HG03575 (cell line): ENCODE measurements around the gene C22orf31.

Source experiments
- ATAC-seq: cut with Tn5 transposase; IDR thresholded peaks from one replicate; pipeline ENCODE4 v1.9.1; 2021; ENCODE audit not compliant: unreplicated experiment, insufficient number of reproducible peaks, low FRiP score; ENCODE audit errors: extremely low read depth

The C22orf31 gene

DNA sequence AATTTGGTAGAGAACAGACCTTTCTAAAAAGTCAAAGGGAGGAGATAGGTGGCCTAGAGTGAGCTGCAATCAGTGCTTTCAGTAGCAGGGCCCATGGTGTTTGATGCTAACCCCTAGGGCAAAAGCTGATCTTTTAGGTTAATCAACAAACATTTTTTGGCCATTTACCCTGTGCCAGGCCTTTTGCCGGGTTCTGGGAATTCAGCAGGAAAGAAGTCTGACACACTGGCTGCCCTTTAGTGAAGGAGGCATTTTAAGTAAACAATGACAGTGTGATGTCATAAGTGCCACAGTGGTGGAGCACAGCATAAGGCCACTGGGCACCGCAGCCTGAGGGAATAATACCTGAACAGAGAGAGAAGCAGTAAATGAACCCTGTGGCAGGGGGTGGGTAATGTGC, 29.0 kb downstream of the C22orf31 start:
- ATAC-seq = no peak

GRCh38 chr22:29032014-29032475, 29.6 kb downstream of the C22orf31 start:
- ATAC-seq = no peak

DNA sequence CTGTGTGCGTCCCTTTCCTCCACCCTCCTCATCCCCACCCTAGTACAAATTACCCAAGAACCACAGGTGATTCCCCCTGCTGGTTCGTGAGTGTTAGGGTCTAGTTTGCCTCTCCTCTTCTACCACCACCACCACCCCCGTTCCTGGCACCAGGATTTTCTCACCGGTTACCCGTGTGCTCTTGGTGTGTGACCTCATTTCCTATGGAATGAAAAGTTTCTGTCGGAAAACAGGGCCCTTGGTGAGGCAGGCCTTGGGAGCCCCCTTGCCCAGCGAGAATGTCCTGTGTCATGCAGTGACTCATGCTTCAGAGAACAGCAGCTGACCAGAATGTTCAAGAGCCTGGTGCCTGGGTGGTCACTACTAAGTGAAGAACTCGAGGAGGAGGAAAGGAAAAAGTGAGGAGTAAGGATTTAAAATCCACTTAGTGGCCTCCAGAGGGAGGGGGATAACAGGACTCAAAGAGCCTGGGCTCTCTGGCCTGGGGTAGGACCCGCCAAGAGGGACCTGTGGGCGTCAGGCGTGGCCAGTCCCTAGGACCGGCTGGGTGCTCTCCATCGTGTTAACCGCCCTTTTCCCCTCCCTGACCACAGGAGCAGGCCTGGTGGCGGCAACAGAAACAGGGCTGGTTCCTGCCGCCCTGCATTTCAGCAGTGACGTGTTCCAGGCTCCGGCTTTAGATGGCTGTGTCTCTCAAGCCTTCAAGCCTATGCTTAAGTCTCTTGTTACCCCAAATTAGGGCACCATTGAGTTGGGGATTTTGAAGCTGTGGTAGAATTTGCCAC, 30.2 kb downstream of the C22orf31 start:
- ATAC-seq = no peak

DNA sequence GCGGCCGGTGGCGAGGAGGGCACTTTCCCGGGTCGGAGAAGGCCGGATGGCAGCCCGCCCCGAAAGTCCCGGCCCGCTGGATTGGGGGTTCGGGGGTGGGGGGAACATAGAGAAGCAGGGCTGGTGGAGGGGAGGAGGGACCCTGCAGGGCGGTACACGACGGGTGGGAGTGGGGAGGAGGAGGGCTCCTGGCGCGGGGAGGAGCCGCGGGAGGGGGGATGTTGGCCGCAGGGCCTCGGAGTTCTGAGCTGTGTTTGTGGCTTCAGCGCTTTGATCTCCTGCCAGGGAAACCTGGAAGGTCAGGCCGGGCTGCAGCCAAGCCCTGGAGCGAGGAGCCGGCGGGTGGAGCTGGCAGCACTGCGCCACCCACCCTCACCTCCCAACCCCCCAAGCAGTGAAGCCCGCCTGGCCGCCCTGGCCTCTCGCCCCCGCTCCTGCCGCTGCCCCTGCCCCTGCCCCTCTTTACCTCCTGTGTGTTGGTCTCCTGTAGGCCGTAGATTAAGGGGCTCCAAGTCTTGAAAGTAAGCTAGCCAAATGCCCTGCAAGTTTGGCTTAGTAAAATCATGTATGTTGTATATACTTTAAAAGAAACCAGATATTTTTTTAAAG, 30.9 kb downstream of the C22orf31 start:
- no peak for ATAC-seq

DNA sequence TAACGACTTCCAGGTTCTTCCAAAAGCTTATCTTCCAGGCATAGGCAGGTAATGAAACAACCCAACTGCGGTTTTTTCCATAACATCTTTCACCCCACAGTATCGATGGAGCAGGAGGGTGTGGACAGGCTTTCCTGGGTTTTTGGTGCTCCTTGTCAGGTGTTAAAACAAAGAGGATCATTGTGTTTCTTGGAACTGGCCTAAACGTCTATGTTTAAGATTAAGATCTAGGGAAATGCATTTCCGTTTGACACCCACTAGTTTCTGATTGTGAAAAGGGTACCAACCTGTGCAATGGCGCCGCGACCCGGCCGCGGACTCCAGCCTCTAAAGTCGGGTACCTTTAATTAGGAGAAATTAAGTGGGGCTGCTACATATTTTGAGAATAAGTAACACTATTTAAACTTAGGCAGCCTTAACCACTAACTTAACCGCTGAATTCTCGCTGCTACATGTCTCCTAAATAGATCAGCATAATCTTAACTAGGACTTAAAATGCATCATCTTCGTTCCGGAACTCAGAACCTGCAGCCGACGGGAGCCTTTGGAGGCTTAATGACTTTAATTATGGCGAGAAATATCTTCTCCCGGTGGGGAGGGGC, 31.5 kb downstream of the C22orf31 start:
- no peak for ATAC-seq

DNA sequence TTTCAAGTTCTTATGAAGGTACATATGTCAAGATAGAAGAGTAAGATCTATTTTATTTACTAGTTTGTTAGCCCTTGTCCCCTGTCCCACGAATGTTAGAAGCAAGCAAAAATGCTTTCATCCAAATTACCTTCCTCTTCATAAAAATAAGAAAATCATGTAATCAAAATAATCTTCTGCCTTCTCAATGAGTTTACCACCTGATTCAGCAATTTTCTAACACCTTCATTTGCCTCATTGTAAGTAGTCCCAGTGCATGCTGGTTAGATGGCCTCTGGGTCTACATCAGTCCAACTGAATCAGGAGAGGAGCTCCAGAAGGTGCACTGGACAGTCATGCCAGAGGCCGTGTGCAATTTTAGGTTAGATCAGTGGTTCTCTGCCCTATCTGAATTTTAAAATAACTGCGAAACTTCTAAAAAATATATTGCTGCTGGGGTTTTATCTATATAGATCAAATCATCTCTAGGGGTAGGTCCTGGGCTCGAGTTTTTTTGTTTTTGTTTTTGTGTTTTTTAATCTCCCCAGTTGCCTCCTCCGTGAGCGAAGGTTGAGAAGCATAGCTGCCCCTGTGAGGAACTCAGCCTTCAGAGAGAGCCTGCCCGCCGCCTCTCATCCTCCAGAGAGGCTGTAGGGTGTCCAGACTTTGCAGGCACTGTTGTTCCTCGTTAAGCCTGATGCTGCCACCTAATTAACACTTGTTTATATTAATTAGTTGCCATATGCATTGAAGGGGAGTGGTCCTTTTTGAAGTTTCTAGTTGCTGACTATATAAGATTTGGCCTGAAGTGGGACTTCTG, 32.2 kb downstream of the C22orf31 start:
- ATAC-seq = no peak

- no peak for ATAC-seq
Observed at GRCh38 chr22:29028468-29028867, 33.2 kb downstream of the C22orf31 start.

DNA sequence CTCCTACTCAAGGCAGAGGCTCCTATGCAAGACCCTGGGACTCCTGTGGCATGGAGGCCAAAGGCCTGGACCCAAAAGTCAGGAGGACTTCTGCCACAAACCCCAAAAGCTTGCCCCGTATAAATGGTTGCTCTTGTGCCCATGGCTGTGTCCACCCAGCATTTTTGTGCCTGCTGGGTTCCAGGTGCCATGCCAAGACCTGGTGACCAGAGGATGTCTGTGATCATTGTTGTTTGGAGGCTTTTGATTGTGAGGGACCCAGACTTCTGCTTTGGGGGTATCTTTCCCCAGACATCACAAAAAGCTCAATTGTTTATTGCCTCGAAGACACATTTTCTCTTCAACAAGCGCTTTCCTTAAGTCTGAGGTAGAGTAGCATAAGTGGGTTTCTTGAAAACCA, 35.1 kb downstream of the C22orf31 start:
- no peak for ATAC-seq

DNA sequence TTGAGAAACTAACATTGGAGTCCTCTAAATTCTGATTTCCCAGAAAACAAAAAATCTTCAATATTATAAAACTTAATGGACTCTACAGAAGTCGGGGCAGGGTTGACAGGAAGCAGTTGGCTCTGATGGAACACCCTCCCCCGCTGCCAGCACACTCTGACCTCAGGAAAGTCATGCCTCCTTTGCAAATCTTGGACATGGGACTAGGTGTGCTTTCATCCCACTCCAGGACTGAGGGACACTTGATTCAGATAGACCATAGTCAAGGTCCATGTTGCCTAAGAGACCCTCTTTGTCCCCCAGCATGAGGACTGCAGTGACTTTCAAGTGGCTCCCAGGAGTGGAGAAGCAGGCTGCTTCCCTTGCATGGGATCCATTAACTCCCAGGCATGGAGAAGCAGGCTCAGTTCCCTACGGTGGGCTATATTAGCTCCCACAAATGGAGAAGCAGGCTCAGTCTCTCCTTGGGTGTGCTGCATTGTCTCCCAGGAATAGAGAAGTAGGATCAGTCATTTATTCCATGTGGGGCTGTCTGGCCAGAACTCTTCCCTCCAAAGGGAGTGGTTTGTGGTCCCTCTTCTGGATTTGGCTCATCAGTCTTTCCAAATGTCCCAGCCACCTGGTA, 38.3 kb downstream of the C22orf31 start:
- no peak for ATAC-seq

DNA sequence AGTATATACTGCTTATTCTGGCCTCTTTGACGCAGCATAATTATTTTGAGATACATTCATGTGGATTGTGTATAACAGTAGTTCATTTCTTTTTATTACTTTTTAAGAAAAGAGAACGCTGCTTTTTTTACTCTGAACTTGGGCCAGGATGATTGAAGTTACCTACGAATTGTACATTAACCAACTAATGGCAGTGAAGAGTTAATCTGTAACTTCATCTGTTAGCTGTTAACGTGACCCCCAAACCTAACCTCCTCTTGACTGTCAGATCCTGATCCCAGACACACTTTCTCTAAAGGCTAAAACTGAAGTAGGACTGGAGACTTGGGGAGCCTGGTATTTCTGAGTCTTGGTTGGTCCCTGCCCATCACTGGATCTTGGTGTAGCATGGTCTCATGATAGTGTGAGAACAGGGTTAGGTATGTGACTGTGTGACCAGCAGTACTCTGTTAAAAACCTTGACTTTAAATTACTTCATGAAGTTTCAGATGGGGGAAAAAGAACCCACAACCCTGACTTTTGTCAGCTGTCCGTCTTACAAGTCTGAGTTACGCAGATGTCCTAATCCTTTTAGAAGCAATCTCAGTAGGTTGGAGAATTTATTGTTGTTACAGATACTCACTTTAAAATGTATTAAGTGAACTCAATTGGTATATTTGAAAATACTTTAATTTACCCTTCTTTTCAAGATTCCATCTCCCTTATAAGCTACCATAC, 39.4 kb downstream of the C22orf31 start:
- no peak for ATAC-seq

DNA sequence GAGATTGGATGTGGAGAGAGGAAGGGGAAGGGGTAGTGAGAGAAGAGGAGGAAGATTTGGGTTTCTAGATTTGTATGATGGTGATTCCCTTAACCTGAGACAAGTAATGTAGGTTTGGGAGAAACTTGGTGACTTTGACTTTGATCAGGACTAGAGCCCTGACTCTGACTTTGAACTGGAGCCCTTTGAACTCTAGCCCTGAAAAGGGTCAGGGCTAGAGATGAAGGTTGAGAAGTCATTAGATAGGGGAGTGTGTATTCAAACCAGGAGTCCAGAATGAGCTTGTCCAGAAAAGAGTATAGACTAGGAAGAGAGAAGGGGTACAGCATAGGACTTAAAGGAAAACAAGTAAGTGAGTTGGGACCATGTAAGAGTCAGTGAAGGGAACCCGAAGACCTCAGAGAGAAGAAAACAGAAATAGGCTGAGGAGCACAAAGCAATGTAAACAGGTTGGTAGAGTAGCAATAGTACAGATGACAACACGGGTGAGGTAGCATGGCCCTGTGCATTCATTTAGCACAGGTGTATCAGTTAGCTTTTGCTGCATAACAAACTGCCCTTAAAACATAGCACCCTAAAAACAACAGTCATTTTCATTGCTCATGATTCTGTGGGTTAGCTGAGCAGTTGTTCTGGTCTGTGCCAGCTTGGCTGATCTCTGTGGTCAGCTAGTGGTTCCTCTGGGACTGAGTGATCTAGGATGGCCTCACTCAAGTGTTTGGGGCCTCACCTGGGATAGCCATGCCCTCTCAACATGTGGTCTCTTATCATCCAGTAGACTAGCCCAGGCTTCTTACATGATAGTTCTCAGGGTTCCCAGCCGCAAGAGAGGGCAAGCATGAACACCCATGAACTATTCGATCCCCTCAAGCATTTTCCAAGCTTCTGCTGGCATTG, 43.1 kb downstream of the C22orf31 start:
- no peak for ATAC-seq

GRCh38 chr22:29016067-29016938, 45.3 kb downstream of the C22orf31 start:
- no peak for ATAC-seq

GRCh38 chr22:29014773-29015172, 46.9 kb downstream of the C22orf31 start:
- ATAC-seq = no peak

DNA sequence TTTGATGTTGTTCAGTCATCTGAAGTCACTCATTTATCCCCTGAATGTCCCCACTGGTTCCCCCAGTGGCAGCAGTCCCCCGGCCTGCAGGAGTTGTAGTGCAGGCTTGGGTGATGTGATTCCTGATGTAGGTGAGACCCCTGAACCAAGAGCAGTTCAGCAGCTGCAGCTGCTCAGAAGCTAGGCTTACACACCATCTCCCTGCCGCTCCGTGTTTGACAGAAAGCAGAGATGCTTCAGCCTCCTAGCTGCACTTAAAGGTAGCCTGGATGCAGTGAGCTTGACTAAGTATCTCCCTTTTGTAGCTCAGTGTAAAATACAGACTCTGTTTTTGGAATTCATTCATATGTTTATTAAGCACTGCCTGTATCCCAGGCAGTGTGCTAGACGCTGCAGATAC, 47.3 kb downstream of the C22orf31 start:
- no peak for ATAC-seq

- no peak for ATAC-seq
Observed at GRCh38 chr22:29012952-29013351, 48.7 kb downstream of the C22orf31 start.

DNA sequence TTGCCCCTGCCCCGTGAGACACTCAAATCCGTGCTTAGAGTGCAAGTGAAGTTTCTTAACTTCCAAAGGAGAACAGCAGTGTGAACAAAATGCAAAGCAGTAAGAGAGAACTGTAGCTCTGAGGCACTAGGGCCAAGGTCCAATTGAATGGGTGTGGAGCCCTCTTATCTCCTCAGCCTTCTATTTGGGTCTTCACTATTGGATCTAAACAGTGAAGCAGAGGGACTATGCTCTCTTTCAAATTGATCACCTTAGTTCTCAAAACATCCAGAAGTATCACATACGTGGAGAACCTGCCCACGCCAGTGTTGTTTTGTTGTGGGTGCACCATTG, 49.6 kb downstream of the C22orf31 start:
- ATAC-seq = no peak
